CD4-positive, alpha-beta T cell treated with Interleukin-6 for 4 hours (primary cell): ENCODE data around the gene HLX.

ENCODE experiments used
- DNase-seq: peaks from one replicate; pipeline ENCODE4 v3.0.0-alpha.2; 2020; ENCODE audit warnings: mixed read lengths

The HLX gene

GRCh38 chr1:220884109-220884980 lies 5.1 kb downstream of the HLX start:
- DNase-seq: no peak

GRCh38 chr1:220884981-220885918 lies 6.0 kb downstream of the HLX start:
- DNase-seq: no peak

GRCh38 chr1:220885971-220886370 lies 6.7 kb downstream of the HLX start:
- DNase-seq: no peak

GRCh38 chr1:220886470-220887201 lies 7.4 kb downstream of the HLX start:
- no peak for DNase-seq

DNA sequence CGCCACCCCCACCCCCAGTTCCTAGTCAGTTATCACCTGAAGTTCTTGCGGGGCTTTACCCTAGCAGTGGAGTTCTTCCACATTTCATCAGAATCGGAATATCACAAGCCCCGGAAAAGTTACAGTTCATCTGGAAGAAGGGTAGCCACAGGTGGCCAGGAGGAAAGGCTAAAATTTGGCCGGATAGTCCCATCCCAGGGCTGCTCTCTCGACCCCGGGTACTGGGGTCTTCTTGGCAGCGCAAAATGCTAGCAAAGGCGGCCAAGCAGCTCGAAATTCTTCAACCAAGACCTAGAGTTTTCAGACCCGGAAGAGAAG lies 7.9 kb downstream of the HLX start:
- DNase-seq: no peak

- no peak for DNase-seq
These were observed 8.5 kb downstream of the HLX start for GRCh38 chr1:220887520-220888416.

- DNase-seq: no peak
These were observed 9.3 kb downstream of the HLX start for GRCh38 chr1:220888417-220888986.

DNA sequence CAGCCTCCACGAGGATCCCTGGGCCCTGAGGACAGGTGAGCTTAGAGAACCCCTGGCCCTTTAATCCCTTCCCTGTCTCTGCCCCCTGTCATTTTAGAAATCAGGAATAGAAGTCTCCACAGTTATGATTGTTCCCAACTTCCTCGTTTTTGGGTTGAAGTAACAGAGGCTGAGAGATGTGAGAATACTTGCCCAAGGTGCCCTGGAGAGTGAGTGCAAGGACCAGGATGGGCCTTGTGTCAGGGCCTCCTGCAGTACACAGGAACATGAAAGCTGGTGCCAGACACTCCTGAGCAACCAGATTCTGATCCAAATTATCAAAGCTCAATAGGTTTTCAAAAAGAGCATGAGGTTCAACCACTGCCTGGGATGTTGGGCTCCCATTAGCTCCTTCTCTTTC lies 10.1 kb downstream of the HLX start:
- no peak for DNase-seq

- DNase-seq: no peak
These were observed 10.6 kb downstream of the HLX start for GRCh38 chr1:220889848-220890287.

GRCh38 chr1:220890602-220891001 lies 11.4 kb downstream of the HLX start:
- no peak for DNase-seq

- no peak for DNase-seq
These were observed 12.2 kb downstream of the HLX start for GRCh38 chr1:220891224-220892085.

- DNase-seq: no peak
These were observed 12.8 kb downstream of the HLX start for GRCh38 chr1:220892086-220892376.

- no peak for DNase-seq
These were observed 13.9 kb downstream of the HLX start for GRCh38 chr1:220892997-220893700.

- DNase-seq: no peak
These were observed 14.4 kb downstream of the HLX start for GRCh38 chr1:220893701-220894024.

GRCh38 chr1:220894025-220894923 lies 15.0 kb downstream of the HLX start:
- no peak for DNase-seq

- no peak for DNase-seq
These were observed 15.6 kb downstream of the HLX start for GRCh38 chr1:220894924-220895256.

- DNase-seq: no peak
These were observed 16.2 kb downstream of the HLX start for GRCh38 chr1:220895412-220895946.

- no peak for DNase-seq
These were observed 16.8 kb downstream of the HLX start for GRCh38 chr1:220896092-220896491.

GRCh38 chr1:220900842-220901241 lies 21.6 kb downstream of the HLX start:
- DNase-seq: no peak
